ENCODE measurements around the gene CYRIA. TPM values are rescaled to one million over a fixed set of nuclear protein-coding genes. Genes with fewer than 3 reads are reported as not detected.

Gene CYRIA
- total RNA-seq, 4 donors from 2014 or later: 3.3 to 8.0 (median 4.5) TPM

DNA sequence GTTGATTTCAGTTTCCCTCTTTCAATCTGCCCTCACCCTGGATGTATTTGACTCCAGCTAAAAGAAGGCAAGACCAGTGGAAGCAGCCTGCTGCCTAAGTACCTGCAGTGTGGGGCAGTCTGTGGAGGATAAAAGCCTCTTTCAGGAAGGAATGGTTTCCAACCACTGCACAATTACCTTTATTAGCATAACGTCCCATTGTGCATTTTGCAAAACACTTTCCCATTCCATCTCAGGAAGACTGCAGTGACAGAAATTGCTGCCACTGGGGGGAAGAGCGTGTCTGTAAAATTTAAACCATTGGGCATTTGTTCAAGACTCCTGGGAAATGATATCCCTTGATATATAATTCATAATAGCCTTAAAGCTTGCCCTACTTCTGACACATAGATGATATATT is 26.2 kb downstream of the CYRIA start:
- no peaks in the 10 kb centered on the region for H3K27me3 ChIP-seq
- no peak overlapping the region for H3K4me3 ChIP-seq
- DNase-seq (no peak), ATAC-seq (no peak)
- H3K9me3 ChIP-seq: no peaks in the 10 kb centered on the region
- in situ Hi-C loops (cut with MboI; ENCODE audit: low sequenced_read_pairs in 4 of 4): no loop called here
- H3K27ac ChIP-seq: peak overlapping the region in 2 of 4 donors; percentile 20 to 80
- no peaks in the 10 kb centered on the region for H3K36me3 ChIP-seq
- TF ChIP-seq POLR2A (IDR thresholded peaks at IDR 0.05): no peak
- TF ChIP-seq CTCF (IDR thresholded peaks at IDR 0.05 in 4 of 5, conservative IDR thresholded peaks at IDR 0.05 in 1 of 5): peak in 4 of 5 experiments; percentile 26 to 46 (median 30)
- intact Hi-C loops (cut with DNase I; ENCODE audit: low total_unique reads): loop anchor here (1.0 to 2.0 kb wide), 2 partner anchors 87 to 118 kb away; no protein-coding TSS in a partner anchor
- peaks cover 44 to 61% of the 10 kb centered on the region in 2 donors for H3K4me1 ChIP-seq

DNA sequence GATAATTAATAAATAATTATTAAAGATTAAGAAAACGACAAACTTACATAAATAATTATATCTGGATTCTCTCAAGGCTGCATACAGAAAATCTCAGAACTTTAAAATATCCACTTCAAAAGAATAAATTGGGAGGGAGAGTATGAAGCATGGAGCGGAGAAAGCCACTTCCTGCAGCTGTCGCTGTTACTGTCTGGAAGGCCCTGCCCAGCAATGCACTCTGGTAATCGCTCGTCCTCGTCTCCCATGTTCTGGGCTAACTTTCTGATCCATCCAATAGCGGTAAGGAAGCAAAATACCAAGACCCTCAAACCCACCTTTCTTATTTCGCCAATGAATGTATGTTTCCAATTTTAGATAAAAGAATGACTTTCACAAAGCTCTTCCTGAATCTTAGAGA is 26.7 kb downstream of the CYRIA start:
- DNase-seq: no peak
- Histone ChIP-seq H3K36me3 (no peaks in the 10 kb centered on the region), H3K4me3 (no peak overlapping the region), H3K4me1 (peaks cover 44 to 62% of the 10 kb centered on the region in 2 donors), H3K9me3 (no peaks in the 10 kb centered on the region), H3K27ac (peak overlapping the region in 1 of 4 donors; percentile 80), H3K27me3 (no peaks in the 10 kb centered on the region)
- in situ Hi-C loops (cut with MboI; ENCODE audit: low sequenced_read_pairs in 4 of 4) (no loop called here), intact Hi-C loops (cut with DNase I; ENCODE audit: low total_unique reads) (loop anchor here (1.0 to 2.0 kb wide), 2 partner anchors 88 to 118 kb away; no protein-coding TSS in a partner anchor)
- ATAC-seq: no peak
- TF ChIP-seq CTCF (IDR thresholded peaks at IDR 0.05 in 4 of 5, conservative IDR thresholded peaks at IDR 0.05 in 1 of 5): no peak

DNA sequence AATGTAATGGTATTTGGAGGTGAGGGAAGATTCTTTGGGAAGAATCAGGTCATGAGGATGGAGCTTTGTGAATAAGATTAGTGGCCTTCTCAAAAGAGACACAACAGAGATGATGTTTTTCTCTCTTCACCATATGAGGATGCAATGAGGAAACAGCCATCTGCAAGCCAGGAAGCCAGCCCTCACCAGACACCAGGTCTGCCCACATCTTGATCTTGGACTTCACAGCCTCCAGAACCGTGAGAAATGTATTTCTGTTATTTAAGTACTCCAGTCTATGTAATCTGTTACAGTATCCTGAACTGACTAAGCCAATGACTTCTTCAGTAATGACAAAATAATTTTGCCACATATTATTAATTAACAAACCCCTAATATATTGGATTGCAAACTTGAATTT is 28.3 kb downstream of the CYRIA start:
- ATAC-seq (no peak), DNase-seq (no peak)
- Histone ChIP-seq H3K27me3 (no peaks in the 10 kb centered on the region), H3K4me1 (peaks cover 54 to 64% of the 10 kb centered on the region in 2 donors), H3K9me3 (no peaks in the 10 kb centered on the region), H3K27ac (no peak overlapping the region), H3K36me3 (no peaks in the 10 kb centered on the region), H3K4me3 (no peak overlapping the region)
- intact Hi-C loops (cut with DNase I; ENCODE audit: low total_unique reads): no loop called here
- TF ChIP-seq CTCF (IDR thresholded peaks at IDR 0.05 in 4 of 5, conservative IDR thresholded peaks at IDR 0.05 in 1 of 5): no peak
- no peak for TF ChIP-seq POLR2A (IDR thresholded peaks at IDR 0.05)
- in situ Hi-C loops (cut with MboI; ENCODE audit: low sequenced_read_pairs in 4 of 4): no loop called here

DNA sequence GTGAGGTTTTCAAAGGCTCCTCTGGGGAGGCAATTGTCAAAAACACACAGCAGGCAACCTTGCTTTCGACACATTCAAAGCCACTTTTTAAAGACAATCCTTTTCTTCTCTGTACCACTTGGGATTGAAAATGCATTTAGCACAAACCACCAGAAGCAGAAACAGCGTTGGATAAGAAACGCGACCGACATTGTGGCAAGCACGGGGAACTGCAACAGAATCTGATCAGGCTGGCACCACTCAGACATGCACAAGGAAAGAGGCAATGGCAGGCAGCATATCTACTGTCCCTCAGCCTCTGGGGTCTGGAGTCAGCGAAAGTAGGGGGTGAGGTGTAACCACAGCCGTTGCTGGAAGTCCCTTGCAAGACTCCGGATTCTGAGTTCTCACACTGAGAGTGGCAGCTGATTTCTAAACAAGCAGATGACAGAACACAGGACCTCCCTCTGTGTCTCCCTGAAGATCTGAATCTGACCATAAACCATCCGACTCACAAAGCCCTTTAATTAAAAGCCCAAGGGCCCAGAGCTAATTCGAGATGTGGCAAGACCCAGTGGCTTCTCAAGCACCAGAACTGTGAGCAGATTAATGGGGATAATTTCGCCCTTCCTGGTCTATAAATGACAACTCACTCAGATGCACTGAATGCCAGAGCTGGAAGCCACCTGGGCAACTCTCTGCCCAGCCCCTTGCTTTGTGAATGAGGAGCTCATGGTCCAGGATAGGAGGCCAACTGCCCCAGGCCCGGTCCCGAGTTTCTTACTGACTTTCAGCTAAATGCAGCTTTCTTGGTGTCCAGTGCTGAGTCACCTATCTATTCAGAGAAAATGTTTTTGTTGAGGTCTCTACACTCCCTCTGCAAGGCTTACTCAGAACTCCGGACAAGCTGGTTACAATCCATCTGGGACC is 29.6 kb downstream of the CYRIA start:
- ATAC-seq (peak; percentile 38 to 69), DNase-seq (no peak)
- no peaks in the 10 kb centered on the region for H3K9me3 ChIP-seq
- H3K4me1 ChIP-seq: peaks cover 57 to 62% of the 10 kb centered on the region in 2 donors
- in situ Hi-C loops (cut with MboI; ENCODE audit: low sequenced_read_pairs in 4 of 4): no loop called here
- peak overlapping the region in 2 of 4 donors; percentile 23 to 27 for H3K27ac ChIP-seq
- peak overlapping the region in 1 of 4 donors; percentile 10 for H3K4me3 ChIP-seq
- no peaks in the 10 kb centered on the region for H3K36me3 ChIP-seq
- intact Hi-C loops (cut with DNase I; ENCODE audit: low total_unique reads): no loop called here
- H3K27me3 ChIP-seq: no peaks in the 10 kb centered on the region
- TF ChIP-seq CTCF (IDR thresholded peaks at IDR 0.05 in 4 of 5, conservative IDR thresholded peaks at IDR 0.05 in 1 of 5) (no peak), POLR2A (IDR thresholded peaks at IDR 0.05) (no peak)
